IgD-negative memory B cell (primary cell): ENCODE results near the gene NUF2. TPM values are rescaled to one million over a fixed set of nuclear protein-coding genes. Genes with fewer than 3 reads are reported as not detected.
"Not testable (repeated sequence)": the region's sequence is repeated elsewhere in the genome, so short reads cannot be mapped to it uniquely, and the experiment has no call there.

Experiments used
- H3K27ac Mint-ChIP-seq, 3 donors: one replicate each; pipeline ENCODE4 v1.8.0; 2020 to 2022; ENCODE audit warnings: mild to moderate bottlenecking in 3 of 3, mixed read lengths in 3 of 3, moderate library complexity in 1 of 3
- H3K27me3 Mint-ChIP-seq: one replicate; pipeline ENCODE4 v1.8.0; 2021; ENCODE audit warnings: mixed read lengths
- H3K36me3 Mint-ChIP-seq: one replicate; pipeline ENCODE4 v1.8.0; 2020; ENCODE audit warnings: mild to moderate bottlenecking, mixed read lengths
- H3K4me1 Mint-ChIP-seq, 3 donors: one replicate each; pipeline ENCODE4 v1.8.0; 2020 to 2022; ENCODE audit warnings: mixed read lengths in 3 of 3, mild to moderate bottlenecking in 1 of 3
- H3K4me3 Mint-ChIP-seq, 4 donors: one replicate each; pipeline ENCODE4 v1.8.0; 2020 to 2022; ENCODE audit warnings: mild to moderate bottlenecking in 4 of 4, mixed read lengths in 4 of 4, moderate library complexity in 3 of 4
- H3K9me3 Mint-ChIP-seq, 3 donors: one replicate each; pipeline ENCODE4 v1.8.0; 2020 to 2021; ENCODE audit warnings: mixed read lengths in 3 of 3, mild to moderate bottlenecking in 1 of 3
- polyA plus RNA-seq: library from polyadenylated mRNA; unstranded; fragments of 300-500 nt; fragmentation: Illumina TruSeq; gene quantifications from one replicate; pipeline ENCODE4 v1.2.3, GENCODE V29; 2021

Gene NUF2
- polyA plus RNA-seq, 1 donor from 2014 or later = 1.2 TPM

GRCh38 chr1:163305441-163305840 lies 16.3 kb upstream of the NUF2 start:
- Mint-ChIP-seq H3K4me3 (no peak overlapping the region), H3K4me1 (no peaks in the 10 kb centered on the region), H3K9me3 (no peaks in the 10 kb centered on the region), H3K36me3 (peaks cover 14% of the 10 kb centered on the region), H3K27me3 (no peaks in the 10 kb centered on the region), H3K27ac (no peak overlapping the region)

- Mint-ChIP-seq H3K4me1 (peaks cover 0 to 3% (median 0%) of the 10 kb centered on the region in 3 donors), H3K9me3 (no peaks in the 10 kb centered on the region), H3K4me3 (no peak overlapping the region), H3K27ac (peak overlapping the region in 1 of 3 donors; percentile 59), H3K27me3 (no peaks in the 10 kb centered on the region), H3K36me3 (peaks cover 12% of the 10 kb centered on the region)
Observed at GRCh38 chr1:163307479-163308171, 14.1 kb upstream of the NUF2 start.

GRCh38 chr1:163308811-163309210 lies 12.9 kb upstream of the NUF2 start:
- Mint-ChIP-seq H3K36me3 (peaks cover 10% of the 10 kb centered on the region), H3K4me3 (no peak overlapping the region), H3K9me3 (no peaks in the 10 kb centered on the region), H3K27ac (no peak overlapping the region), H3K27me3 (no peaks in the 10 kb centered on the region), H3K4me1 (peaks cover 0 to 3% (median 0%) of the 10 kb centered on the region in 3 donors)

GRCh38 chr1:163315773-163316374 lies 5.9 kb upstream of the NUF2 start:
- Mint-ChIP-seq H3K27ac (no peak overlapping the region), H3K4me3 (no peak overlapping the region), H3K27me3 (no peaks in the 10 kb centered on the region), H3K9me3 (no peaks in the 10 kb centered on the region), H3K36me3 (no peaks in the 10 kb centered on the region), H3K4me1 (peaks cover 0 to 2% (median 1%) of the 10 kb centered on the region in 3 donors)

GRCh38 chr1:163320891-163321290 lies 863 bp upstream of the NUF2 start:
- H3K27me3 Mint-ChIP-seq = no peaks in the 10 kb centered on the region
- peak overlapping the region; percentile 59 to 93 (median 88) for H3K27ac Mint-ChIP-seq
- peaks cover 6 to 19% (median 17%) of the 10 kb centered on the region in 3 donors for H3K4me1 Mint-ChIP-seq
- peak overlapping the region; percentile 89 to 95 (median 94) for H3K4me3 Mint-ChIP-seq
- H3K9me3 Mint-ChIP-seq = no peaks in the 10 kb centered on the region
- H3K36me3 Mint-ChIP-seq = no peaks in the 10 kb centered on the region

GRCh38 chr1:163323339-163323738 lies 1.6 kb downstream of the NUF2 start:
- not testable (repeated sequence) for H3K27ac Mint-ChIP-seq, H3K36me3 Mint-ChIP-seq, H3K9me3 Mint-ChIP-seq, H3K27me3 Mint-ChIP-seq
- Mint-ChIP-seq H3K4me3 (peak overlapping the region in 2 of 4 donors; percentile 42 to 43), H3K4me1 (peaks cover 6 to 19% (median 17%) of the 10 kb centered on the region in 3 donors)

GRCh38 chr1:163331116-163331515 lies 9.4 kb downstream of the NUF2 start:
- peaks cover 2 to 16% (median 4%) of the 10 kb centered on the region in 3 donors for H3K9me3 Mint-ChIP-seq
- no peaks in the 10 kb centered on the region for H3K27me3 Mint-ChIP-seq
- no peak overlapping the region for H3K4me3 Mint-ChIP-seq
- peaks cover 8% of the 10 kb centered on the region for H3K36me3 Mint-ChIP-seq
- H3K27ac Mint-ChIP-seq = no peak overlapping the region
- peaks cover 0 to 2% (median 0%) of the 10 kb centered on the region in 3 donors for H3K4me1 Mint-ChIP-seq

- Mint-ChIP-seq H3K4me3 (peak overlapping the region in 1 of 4 donors; percentile 37), H3K4me1 (no peaks in the 10 kb centered on the region), H3K9me3 (peaks cover 2 to 17% (median 4%) of the 10 kb centered on the region in 3 donors), H3K27ac (no peak overlapping the region), H3K36me3 (peaks cover 6% of the 10 kb centered on the region), H3K27me3 (no peaks in the 10 kb centered on the region)
Observed at GRCh38 chr1:163335216-163335615, 13.5 kb downstream of the NUF2 start.

GRCh38 chr1:163337631-163338030 lies 15.9 kb downstream of the NUF2 start:
- peaks cover 0 to 8% (median under 1%) of the 10 kb centered on the region in 3 donors for H3K9me3 Mint-ChIP-seq
- H3K4me3 Mint-ChIP-seq = no peak overlapping the region
- no peaks in the 10 kb centered on the region for H3K27me3 Mint-ChIP-seq
- peaks cover 4% of the 10 kb centered on the region for H3K36me3 Mint-ChIP-seq
- H3K4me1 Mint-ChIP-seq = no peaks in the 10 kb centered on the region
- H3K27ac Mint-ChIP-seq = no peak overlapping the region

GRCh38 chr1:163346326-163346870 lies 24.6 kb downstream of the NUF2 start:
- no peaks in the 10 kb centered on the region for H3K9me3 Mint-ChIP-seq
- no peaks in the 10 kb centered on the region for H3K36me3 Mint-ChIP-seq
- no peaks in the 10 kb centered on the region for H3K4me1 Mint-ChIP-seq
- H3K27me3 Mint-ChIP-seq = no peaks in the 10 kb centered on the region
- H3K27ac Mint-ChIP-seq = no peak overlapping the region
- no peak overlapping the region for H3K4me3 Mint-ChIP-seq

- Mint-ChIP-seq H3K4me3 (no peak overlapping the region), H3K36me3 (no peaks in the 10 kb centered on the region), H3K9me3 (no peaks in the 10 kb centered on the region), H3K27ac (no peak overlapping the region), H3K4me1 (no peaks in the 10 kb centered on the region), H3K27me3 (no peaks in the 10 kb centered on the region)
Observed at GRCh38 chr1:163347106-163347505, 25.4 kb downstream of the NUF2 start.

- no peaks in the 10 kb centered on the region for H3K36me3 Mint-ChIP-seq
- no peaks in the 10 kb centered on the region for H3K27me3 Mint-ChIP-seq
- H3K9me3 Mint-ChIP-seq = no peaks in the 10 kb centered on the region
- H3K27ac Mint-ChIP-seq = no peak overlapping the region
- no peak overlapping the region for H3K4me3 Mint-ChIP-seq
- no peaks in the 10 kb centered on the region for H3K4me1 Mint-ChIP-seq
Observed at GRCh38 chr1:163351912-163352311, 30.2 kb downstream of the NUF2 start.

- Mint-ChIP-seq H3K4me1 (peaks cover 4 to 6% (median 6%) of the 10 kb centered on the region in 3 donors), H3K27me3 (peaks cover 2% of the 10 kb centered on the region), H3K9me3 (no peaks in the 10 kb centered on the region), H3K4me3 (no peak overlapping the region), H3K27ac (no peak overlapping the region), H3K36me3 (no peaks in the 10 kb centered on the region)
Observed at GRCh38 chr1:163357378-163357777, 35.6 kb downstream of the NUF2 start.

- H3K36me3 Mint-ChIP-seq, H3K4me3 Mint-ChIP-seq, H3K27ac Mint-ChIP-seq, H3K9me3 Mint-ChIP-seq, H3K27me3 Mint-ChIP-seq, H3K4me1 Mint-ChIP-seq: not testable (repeated sequence)
Observed at GRCh38 chr1:163358172-163358571, 36.4 kb downstream of the NUF2 start.

GRCh38 chr1:163361123-163361934 lies 39.6 kb downstream of the NUF2 start:
- H3K4me3 Mint-ChIP-seq = peak overlapping the region in 1 of 4 donors; percentile 59
- H3K4me1 Mint-ChIP-seq = peaks cover 4 to 6% (median 6%) of the 10 kb centered on the region in 3 donors
- H3K36me3 Mint-ChIP-seq = no peaks in the 10 kb centered on the region
- H3K27ac Mint-ChIP-seq = peak overlapping the region in 1 of 3 donors; percentile 15
- H3K27me3 Mint-ChIP-seq = peaks cover 2% of the 10 kb centered on the region
- no peaks in the 10 kb centered on the region for H3K9me3 Mint-ChIP-seq
